ENCODE measurements around the gene SYT17.

GRCh38 chr16:19301931-19302330 is 133.9 kb downstream of the SYT17 start:
- no peak for TF ChIP-seq POLR2A (IDR thresholded peaks at IDR 0.05; ENCODE audit: extremely low read depth, insufficient read length)
- TF ChIP-seq, protein P1, sequence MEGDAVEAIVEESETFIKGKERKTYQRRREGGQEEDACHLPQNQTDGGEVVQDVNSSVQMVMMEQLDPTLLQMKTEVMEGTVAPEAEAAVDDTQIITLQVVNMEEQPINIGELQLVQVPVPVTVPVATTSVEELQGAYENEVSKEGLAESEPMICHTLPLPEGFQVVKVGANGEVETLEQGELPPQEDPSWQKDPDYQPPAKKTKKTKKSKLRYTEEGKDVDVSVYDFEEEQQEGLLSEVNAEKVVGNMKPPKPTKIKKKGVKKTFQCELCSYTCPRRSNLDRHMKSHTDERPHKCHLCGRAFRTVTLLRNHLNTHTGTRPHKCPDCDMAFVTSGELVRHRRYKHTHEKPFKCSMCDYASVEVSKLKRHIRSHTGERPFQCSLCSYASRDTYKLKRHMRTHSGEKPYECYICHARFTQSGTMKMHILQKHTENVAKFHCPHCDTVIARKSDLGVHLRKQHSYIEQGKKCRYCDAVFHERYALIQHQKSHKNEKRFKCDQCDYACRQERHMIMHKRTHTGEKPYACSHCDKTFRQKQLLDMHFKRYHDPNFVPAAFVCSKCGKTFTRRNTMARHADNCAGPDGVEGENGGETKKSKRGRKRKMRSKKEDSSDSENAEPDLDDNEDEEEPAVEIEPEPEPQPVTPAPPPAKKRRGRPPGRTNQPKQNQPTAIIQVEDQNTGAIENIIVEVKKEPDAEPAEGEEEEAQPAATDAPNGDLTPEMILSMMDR (IDR thresholded peaks at IDR 0.05; ENCODE audit: low read depth, low read length), result no peak

Measured in NB4 (cell line).